NCI-H2029 (cell line): ENCODE data around the gene GPR78.
"Not testable (repeated sequence)": the region's sequence is repeated elsewhere in the genome, so short reads cannot be mapped to it uniquely, and the experiment has no call there.

ENCODE experiments used
- DNase-seq: peaks from one replicate; lab custom pipeline; 2025; lab: John Stamatoyannopoulos, UW

Gene GPR78

DNA sequence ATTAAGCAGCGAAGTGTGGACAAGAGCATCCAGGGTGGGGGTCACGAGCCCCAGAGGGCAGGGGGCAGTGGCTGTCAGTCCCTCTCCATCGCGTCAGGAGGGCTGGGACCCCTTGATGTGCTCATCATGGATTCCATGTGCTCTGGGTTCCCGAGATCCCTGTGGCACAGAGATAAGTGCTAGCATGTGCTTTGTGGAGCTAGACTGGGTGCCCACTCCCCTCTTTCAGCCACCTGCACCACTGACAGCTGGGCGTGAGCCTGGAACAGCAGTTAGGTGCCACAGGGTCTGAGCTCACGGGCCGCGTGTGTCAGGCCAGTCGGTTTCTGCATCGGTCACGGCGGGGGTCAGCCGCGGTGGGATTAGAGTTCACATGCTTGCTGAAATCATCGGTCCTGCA lies 36.6 kb downstream of the GPR78 start:
- no peak for DNase-seq

DNA sequence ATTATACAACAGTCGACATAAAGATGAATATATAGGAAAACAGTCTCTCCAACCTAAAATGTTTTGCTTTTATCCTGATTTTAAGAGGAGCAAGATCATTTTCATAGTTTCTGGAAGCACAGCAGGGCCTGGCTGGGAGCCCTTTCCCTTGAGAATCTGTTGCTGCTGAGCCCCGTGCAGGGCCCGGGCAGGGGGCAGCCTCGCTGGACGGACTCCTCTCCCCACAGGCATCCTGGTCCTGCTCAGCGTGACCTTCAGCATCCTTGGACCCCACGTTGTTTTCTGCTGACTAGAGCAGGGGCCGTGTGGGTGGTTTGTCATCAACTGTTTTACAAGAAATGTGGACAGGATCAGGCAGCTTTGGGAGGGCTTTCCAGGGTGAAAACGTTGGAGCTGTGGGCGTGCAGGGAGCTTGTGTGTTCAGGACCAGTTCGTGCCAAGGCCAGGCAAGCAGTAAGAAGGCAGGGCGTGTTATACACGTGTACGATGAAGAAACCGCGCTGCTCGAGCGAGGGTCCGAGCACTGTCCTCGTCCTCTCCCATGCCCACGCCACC lies 37.4 kb downstream of the GPR78 start:
- no peak for DNase-seq

DNA sequence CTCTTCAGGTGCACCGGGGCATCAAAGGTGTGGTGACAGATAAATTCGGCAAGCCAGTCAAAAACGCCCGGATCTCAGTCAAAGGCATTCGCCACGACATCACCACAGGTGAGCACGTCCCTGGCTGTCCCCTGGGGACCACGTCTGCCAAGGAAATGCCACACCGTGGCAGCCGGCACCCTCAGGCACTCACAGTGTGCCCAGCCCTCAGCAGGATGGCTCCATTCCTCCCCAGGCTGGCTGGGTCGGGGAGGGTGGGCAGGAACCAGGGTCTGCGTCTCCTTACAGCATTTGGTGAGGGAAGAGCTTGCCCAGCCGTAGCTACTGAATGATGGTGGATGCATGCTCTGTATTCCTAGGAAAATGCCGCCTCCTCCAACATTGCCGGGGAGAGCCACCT lies 38.2 kb downstream of the GPR78 start:
- no peak for DNase-seq

DNA sequence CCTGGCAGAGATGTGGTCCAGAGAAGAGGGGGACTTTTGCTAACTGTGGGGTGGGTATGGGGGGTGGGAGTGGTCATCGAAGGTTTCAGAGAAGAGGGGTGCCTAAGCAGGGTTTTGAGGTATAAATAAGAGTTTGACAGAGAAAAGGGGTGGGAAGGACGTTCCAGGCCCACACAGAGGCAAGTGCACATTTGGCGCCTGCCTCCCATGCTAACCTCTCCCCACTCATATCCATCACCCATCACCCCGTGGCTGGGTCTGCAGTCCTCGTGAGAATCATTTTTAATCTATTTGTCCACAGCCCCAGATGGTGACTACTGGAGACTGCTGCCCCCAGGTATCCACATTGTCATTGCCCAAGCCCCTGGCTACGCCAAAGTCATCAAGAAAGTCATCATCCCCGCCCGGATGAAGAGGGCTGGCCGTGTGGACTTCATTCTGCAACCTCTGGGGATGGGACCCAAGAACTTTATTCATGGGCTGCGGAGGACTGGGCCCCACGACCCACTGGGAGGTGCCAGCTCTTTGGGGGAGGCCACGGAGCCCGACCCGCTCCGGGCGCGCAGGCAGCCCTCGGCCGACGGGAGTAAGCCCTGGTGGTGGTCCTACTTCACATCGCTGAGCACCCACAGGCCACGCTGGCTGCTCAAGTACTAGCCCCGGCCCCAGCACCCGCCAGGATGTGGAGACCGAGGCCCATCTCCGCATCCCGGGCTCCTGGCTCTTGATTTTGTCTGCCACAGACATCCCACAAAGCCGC lies 38.9 kb downstream of the GPR78 start:
- no peak for DNase-seq

DNA sequence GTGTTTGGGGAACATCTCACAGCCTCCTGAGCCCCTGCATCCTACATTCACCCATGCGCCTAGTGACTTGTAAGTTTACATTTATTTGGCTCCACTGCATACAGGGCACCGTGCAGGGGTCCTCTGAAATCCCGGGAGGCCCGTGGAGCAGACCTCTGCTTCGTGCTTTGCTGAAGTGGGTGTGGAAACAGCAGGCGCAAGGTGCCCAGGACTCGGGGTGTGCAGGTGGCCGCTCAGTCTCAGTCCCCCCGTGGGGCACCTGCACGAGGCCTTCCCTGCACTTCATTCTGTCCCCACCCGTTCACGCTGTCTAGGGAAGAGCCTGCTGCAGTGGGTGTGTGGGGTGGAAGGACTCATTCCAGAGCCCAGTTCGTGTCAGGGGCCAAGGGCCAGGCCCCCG lies 40.9 kb downstream of the GPR78 start:
- DNase-seq, result not testable (repeated sequence)

DNA sequence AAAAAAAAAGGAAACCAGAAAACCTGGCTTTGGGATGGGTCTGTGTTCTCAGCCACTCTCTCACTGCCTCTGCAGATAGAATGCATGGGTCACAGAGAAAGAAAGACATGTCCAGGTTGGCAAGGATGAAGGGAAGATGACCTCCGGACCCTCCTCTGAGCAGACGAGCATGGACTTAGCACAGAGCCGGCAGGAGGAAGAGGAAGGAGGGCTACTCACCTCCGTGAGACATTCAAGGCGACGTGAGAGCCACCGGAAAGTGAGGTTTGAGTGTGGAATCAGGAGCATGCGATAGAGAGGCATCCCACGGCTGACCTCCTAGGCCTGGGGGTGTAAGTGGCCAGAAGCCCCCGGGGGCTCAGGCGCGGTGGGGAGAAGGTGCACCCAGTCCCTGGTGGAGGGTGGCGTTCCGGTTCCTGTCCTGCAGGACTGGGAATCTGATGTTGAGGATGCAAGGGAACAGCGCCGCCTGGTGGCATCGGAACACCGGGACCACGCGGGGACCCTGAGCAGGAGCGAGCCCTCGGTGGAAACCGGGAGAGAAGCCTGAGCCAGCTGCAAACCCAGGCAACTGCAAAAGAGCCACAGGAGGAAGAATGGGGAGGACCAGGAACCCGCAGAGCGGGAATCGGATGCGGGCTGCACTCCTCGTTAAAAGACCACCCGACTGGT lies 44.5 kb downstream of the GPR78 start:
- DNase-seq, result not testable (repeated sequence)

DNA sequence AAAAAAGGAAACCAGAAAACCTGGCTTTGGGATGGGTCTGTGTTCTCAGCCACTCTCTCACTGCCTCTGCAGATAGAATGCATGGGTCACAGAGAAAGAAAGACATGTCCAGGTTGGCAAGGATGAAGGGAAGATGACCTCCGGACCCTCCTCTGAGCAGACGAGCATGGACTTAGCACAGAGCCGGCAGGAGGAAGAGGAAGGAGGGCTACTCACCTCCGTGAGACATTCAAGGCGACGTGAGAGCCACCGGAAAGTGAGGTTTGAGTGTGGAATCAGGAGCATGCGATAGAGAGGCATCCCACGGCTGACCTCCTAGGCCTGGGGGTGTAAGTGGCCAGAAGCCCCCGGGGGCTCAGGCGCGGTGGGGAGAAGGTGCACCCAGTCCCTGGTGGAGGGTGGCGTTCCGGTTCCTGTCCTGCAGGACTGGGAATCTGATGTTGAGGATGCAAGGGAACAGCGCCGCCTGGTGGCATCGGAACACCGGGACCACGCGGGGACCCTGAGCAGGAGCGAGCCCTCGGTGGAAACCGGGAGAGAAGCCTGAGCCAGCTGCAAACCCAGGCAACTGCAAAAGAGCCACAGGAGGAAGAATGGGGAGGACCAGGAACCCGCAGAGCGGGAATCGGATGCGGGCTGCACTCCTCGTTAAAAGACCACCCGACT lies 50.2 kb downstream of the GPR78 start:
- not testable (repeated sequence) for DNase-seq

DNA sequence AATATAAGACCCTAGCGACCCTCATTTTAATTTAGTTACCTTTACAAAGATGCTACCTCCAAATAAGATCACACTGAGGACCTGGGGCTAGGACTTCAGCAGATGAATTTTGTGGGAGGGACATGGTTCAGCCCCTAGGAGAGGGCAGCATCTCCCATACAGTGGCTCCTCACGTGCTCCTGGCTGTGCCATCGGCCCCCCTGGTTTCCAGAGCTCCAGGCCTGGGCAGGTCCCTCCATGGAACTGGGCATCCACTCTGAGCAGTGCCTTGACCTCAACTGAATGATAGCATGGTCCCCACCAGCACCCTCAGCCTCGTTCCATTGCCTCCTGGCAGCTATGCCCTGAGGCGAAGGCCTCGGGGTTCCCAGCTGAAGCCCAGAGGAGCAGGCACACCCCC lies 51.7 kb downstream of the GPR78 start:
- not testable (repeated sequence) for DNase-seq

DNA sequence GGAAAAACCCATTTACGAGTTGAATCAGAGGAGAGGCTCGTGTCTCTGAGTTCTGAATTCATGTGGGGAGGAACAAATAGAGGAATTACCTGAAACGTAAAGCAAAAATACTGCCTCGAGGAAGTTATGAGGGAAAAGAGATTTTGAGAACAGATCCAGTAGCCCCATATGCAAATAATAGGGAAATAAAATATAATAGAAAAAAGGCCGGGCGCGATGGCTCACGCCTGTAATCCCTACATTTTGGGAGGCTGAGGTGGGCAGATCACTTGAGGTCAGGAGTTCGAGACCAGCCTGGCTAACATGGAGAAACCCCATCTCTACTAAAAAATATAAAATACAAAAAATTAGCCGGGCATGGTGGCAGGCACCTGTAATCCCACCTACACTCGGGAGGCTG lies 54.6 kb downstream of the GPR78 start:
- not testable (repeated sequence) for DNase-seq

DNA sequence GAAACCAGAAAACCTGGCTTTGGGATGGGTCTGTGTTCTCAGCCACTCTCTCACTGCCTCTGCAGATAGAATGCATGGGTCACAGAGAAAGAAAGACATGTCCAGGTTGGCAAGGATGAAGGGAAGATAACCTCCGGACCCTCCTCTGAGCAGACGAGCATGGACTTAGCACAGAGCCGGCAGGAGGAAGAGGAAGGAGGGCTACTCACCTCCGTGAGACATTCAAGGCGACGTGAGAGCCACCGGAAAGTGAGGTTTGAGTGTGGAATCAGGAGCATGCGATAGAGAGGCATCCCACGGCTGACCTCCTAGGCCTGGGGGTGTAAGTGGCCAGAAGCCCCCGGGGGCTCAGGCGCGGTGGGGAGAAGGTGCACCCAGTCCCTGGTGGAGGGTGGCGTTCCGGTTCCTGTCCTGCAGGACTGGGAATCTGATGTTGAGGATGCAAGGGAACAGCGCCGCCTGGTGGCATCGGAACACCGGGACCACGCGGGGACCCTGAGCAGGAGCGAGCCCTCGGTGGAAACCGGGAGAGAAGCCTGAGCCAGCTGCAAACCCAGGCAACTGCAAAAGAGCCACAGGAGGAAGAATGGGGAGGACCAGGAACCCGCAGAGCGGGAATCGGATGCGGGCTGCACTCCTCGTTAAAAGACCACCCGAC lies 55.8 kb downstream of the GPR78 start:
- DNase-seq, result not testable (repeated sequence)
